Upper lobe of left lung (tissue), 4 donors: Measurements from ENCODE around the gene ARID3C.

Experiments used
- CTCF ChIP-seq, 6 experiments: fragments of 450-650 bp in 4 of 6; fragments of 200-600 bp in 2 of 6; sonication (generic) in 2 of 6; IDR thresholded peaks; one replicate each; pipeline ENCODE4 v1.5.1; 2016 to 2019; ENCODE audit warnings: antibody characterized with exemption in 6 of 6
- POLR2A ChIP-seq, 4 donors: fragments of 450-650 bp; IDR thresholded peaks; one replicate each; pipeline ENCODE4 v1.5.1; 2016 to 2017; ENCODE audit warnings: antibody characterized with exemption in 4 of 4, mild to moderate bottlenecking in 2 of 4
- POLR2AphosphoS5 ChIP-seq, 2 donors: sonication (generic); formaldehyde crosslinking; IDR thresholded peaks; one replicate each; pipeline ENCODE4 v1.5.1; 2017; ENCODE audit warnings: antibody characterized with exemption in 2 of 2

- no peak for TF ChIP-seq CTCF (IDR thresholded peaks at IDR 0.05)
- peak; percentile 41 to 67 for TF ChIP-seq POLR2AphosphoS5 (IDR thresholded peaks at IDR 0.05)
- peak in 1 of 4 donors; percentile 62 for TF ChIP-seq POLR2A (IDR thresholded peaks at IDR 0.05)
These were observed 23.2 kb upstream of the ARID3C start, which contains the start of gene IL11RA for GRCh38 chr9:34651876-34652601.
